HG03139 (cell line): ENCODE data around the gene LYPLA2.
"Not testable (repeated sequence)": the region's sequence is repeated elsewhere in the genome, so short reads cannot be mapped to it uniquely, and the experiment has no call there.

ENCODE experiments used
- ATAC-seq: cut with Tn5 transposase; IDR thresholded peaks from one replicate; pipeline ENCODE4 v1.9.1; 2021; ENCODE audit not compliant: unreplicated experiment

LYPLA2 gene

DNA sequence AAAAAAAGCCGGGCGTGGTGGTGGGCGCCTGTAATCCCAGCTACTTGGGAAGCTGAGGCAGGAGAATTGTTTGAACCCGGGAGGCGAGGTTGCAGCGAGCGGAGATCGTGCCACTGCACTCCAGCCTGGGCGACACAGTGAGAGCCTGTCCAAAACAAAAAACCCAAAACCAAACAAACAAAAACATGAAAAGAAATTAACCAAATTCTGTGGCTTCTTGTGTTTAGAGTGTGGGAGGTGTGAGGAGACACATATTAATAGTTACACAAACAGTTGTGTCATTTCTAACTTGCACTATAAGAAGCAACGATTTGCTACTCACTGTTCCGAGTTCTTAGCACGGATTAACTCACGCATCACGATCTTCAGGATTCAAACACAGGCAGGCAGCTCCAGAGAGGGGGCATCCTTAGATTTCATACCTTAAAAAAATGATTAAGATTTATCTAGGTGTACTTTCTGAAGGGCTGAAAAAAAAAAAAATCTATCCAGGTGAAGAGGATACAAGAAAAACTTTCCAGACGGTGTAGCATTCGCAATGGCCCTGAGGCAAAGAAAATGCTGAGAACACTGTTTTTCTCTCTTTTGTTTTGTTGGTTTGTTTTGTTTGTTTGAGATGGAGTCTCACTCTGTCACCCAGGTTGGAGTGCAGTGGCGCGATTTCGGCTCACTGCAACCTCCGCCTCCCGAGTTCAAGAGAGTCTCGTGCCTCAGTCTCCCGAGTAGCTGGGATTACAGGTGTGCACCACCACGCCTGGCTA lies 35.0 kb downstream of the LYPLA2 start:
- ATAC-seq = no peak

DNA sequence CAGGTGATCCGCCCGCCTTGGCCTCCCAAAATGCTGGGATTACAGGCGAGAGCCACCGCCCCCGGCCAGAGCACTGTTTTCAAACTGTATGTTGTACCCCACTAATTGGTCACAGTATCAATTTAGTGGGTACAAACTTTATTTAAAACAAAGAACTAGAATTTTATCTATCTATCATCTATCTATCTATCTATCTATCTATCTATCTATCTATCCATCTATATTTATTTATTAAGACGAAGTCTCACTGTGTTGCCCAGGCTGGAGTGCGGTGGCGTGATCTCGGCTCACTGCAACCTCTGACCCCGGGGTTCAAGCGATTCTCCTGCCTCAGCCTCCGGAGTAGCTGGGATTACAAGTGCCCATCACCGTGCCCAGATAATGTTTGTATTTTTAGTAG lies 35.6 kb downstream of the LYPLA2 start:
- ATAC-seq = not testable (repeated sequence)

DNA sequence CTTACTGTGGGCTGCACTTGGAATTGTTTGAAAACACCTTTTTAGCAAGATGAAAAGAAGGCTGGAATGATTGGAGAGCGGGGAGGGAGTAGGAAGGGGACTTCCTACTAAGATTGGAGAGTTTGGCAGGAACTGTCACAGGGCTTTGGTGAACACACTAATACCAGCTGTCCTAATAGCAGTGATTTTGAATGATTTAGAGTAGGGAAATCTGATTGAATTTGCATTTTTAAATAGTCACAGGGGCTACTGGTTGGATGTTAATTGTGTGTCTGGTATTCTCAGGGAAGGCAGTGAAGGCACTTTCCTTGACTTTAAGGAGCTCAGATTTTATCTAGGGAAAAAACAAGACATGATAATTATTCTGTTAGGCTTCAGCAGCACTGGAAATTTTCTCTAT lies 36.8 kb downstream of the LYPLA2 start:
- ATAC-seq = no peak

DNA sequence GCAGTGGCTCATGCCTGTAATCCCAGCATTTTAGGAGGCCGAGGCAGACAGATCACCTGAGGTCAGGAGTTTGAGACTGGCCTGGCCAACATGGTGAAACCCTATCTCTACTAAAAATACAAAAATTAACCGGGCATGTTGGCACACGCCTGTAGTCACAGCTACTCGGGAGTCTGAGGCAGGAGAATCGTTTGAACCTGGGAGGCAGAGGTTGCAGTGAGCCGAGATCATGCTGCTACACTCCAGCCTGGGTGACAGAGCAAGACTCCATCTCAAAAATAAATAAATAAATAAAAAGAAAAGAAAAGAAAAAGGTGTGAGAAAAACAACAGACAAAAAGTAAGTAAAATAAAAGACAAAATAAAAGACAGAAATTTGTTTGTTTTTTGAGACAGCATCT lies 43.2 kb downstream of the LYPLA2 start:
- not testable (repeated sequence) for ATAC-seq

DNA sequence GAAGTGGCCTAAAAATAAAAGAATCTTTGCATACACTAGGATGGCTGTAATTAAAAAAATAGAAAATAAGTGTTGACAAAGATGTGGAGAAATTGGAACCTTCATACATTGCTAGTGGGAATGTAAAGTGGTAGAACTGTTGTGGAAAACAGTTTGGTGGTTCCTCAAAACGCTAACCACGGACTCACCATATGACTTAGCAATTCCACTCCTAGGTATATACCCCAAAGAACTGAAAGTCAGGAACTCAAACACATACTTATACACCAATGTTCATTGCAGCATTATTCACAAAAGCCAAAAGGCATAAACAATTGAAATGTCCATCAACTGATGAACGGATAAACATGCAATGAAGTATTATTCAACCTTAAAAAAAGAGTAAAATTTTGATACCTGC lies 45.1 kb downstream of the LYPLA2 start:
- no peak for ATAC-seq

DNA sequence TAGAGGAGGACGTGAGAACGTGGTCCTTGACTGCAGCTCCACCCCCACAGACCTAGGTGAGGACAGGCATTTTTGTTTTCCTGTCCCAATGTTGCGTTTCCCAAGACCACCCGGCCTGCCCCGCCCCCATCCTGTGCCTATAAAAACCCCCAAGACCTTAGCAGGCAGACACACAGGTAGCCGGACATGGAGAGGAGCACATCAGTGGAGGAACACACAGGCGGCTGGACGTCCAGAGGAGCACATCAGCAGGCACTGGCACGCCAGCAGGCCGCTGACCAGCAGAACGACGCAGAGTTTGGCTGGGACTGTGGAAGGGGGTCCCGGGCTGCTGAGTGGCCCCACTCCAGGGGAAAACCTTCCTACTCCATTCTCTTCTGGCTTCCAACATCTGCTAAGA lies 47.0 kb downstream of the LYPLA2 start:
- no peak for ATAC-seq

DNA sequence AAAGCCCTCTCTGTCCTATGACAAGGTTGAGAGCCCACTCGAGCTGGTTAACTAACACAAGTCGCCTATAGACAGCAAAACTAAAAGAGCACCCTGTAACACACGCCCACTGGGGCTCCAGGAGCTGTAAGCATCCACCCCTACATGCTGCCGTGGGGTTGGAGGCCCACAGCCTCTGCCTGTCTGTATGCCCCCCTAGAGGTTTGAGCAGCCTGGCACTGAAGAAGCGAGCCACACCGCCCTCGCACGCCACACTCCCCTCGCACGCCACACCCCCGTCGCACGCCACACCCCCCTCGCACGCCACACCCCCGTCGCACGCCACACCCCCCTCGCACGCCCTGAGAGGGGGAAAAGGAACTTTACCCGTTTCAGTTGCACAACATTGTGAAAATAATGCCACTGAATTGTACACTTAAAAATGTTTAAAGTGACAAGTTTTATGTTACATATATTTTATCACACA lies 47.5 kb downstream of the LYPLA2 start:
- no peak for ATAC-seq

DNA sequence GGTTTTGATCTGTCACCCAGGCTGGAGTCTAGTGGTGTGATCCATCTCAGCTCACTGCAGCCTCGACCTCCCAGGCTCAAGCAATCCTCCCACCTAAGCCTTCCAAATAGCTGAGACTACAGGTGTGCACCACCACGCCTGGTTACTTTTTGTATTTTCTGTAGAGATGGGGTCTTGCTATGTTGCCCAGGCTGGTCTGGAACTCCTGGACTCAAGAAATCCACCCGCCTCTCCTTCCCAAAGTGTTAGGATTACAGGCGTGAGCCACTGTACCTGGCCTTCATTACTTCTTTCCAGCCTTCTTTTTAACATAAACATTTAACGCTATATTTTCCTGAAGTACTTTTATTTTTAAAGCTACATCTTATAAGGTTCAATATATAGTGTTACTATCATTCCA lies 52.7 kb downstream of the LYPLA2 start:
- no peak for ATAC-seq
